Measurements from ENCODE around the gene STK36. TPM values are rescaled to one million over a fixed set of nuclear protein-coding genes. Genes with fewer than 3 reads are reported as not detected.
A peak's percentile ranks its signal among the peaks of the same experiment; 100 is the strongest.

Gene STK36
- total RNA-seq, 2 donors from 2014 or later: 17.8 to 36.7 TPM

DNA sequence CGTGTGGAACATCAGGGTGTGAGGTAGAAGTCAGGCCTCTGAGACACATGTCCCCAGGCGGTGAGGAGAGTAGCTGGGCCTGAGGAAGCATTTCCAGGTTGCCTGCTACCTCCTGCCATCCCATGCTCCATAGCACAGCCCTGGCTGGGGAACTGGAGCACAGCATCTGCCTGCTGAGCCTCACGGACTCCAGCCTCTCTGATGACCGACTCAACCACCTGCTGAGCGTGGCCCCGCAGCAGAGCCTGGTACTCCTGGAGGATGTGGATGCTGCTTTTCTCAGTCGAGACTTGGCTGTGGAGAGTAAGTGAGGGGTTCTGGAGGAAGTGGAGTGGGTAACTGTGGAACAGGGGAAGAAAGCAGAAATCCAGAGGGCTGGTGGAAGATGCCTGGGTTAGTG is 9.5 kb upstream of the STK36 start:
- no peak overlapping the region for H3K9ac ChIP-seq (ENCODE audit: low read depth in 2 of 2, low read length in 2 of 2)
- no peaks in the 10 kb centered on the region for H3K27me3 ChIP-seq
- peaks cover 8% of the 10 kb centered on the region for H3K4me1 ChIP-seq
- DNase-seq: no peak
- no peak overlapping the region for H3K4me3 ChIP-seq
- H3K36me3 ChIP-seq: peaks cover 4% of the 10 kb centered on the region
- no peak for TF ChIP-seq CTCF (IDR thresholded peaks at IDR 0.05)
- no peak overlapping the region for H3K27ac ChIP-seq
- intact Hi-C loops (cut with DNase I): no loop called here
- H3K9me3 ChIP-seq: no peaks in the 10 kb centered on the region

DNA sequence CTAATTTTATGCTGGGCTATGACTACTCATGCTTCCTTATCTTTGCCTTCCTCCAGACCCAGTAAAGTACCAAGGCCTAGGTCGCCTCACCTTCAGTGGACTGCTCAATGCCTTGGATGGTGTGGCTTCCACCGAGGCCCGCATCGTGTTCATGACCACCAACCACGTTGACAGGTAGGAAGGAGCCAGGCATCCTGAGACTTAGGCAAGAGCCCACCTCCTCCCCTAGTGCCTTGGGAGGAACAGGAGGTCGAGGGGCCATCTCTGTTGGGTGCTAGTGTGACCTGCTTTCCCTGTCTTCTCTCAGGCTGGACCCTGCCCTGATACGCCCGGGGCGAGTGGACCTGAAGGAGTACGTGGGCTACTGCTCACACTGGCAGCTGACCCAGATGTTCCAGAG is 9.1 kb upstream of the STK36 start:
- H3K9me3 ChIP-seq: no peaks in the 10 kb centered on the region
- H3K27me3 ChIP-seq: no peaks in the 10 kb centered on the region
- peaks cover 8% of the 10 kb centered on the region for H3K4me1 ChIP-seq
- intact Hi-C loops (cut with DNase I): no loop called here
- peaks cover 4% of the 10 kb centered on the region for H3K36me3 ChIP-seq
- no peak overlapping the region for H3K4me3 ChIP-seq
- DNase-seq: no peak
- no peak for TF ChIP-seq CTCF (IDR thresholded peaks at IDR 0.05)
- no peak overlapping the region for H3K27ac ChIP-seq
- H3K9ac ChIP-seq (ENCODE audit: low read depth in 2 of 2, low read length in 2 of 2): no peak overlapping the region

GRCh38 chr2:218663901-218664300 is 8.0 kb upstream of the STK36 start:
- intact Hi-C loops (cut with DNase I): no loop called here
- Histone ChIP-seq H3K4me3 (no peak overlapping the region), H3K27ac (no peak overlapping the region), H3K4me1 (peaks cover 8% of the 10 kb centered on the region), H3K27me3 (no peaks in the 10 kb centered on the region), H3K9me3 (no peaks in the 10 kb centered on the region), H3K9ac (ENCODE audit: low read depth in 2 of 2, low read length in 2 of 2) (no peak overlapping the region), H3K36me3 (peaks cover 4% of the 10 kb centered on the region)
- DNase-seq: no peak
- no peak for TF ChIP-seq CTCF (IDR thresholded peaks at IDR 0.05)

DNA sequence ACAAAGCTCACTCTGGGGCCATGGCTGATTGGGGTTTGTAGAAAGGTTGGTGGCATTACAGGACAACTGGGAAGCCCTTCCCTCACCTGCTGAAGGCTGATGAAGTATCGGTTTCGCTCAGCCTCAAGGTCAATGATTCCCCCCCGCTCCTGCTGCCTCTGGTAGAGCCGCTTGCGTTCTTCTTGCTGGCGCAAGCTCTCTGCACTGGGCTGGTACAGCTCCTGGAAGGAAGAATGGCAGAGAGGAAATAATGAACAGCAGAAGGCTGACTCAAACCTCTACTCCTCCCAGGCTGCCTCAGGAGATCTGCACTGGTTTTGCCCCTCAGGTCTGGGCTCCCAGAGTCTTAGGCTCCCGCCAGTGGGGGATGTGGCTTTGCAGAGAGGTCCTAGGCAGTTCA is 7.2 kb upstream of the STK36 start:
- no peak overlapping the region for H3K4me3 ChIP-seq
- H3K27me3 ChIP-seq: no peaks in the 10 kb centered on the region
- no peak overlapping the region for H3K9ac ChIP-seq (ENCODE audit: low read depth in 2 of 2, low read length in 2 of 2)
- peaks cover 4% of the 10 kb centered on the region for H3K36me3 ChIP-seq
- H3K4me1 ChIP-seq: peaks cover 8% of the 10 kb centered on the region
- intact Hi-C loops (cut with DNase I): no loop called here
- TF ChIP-seq CTCF (IDR thresholded peaks at IDR 0.05): no peak
- H3K27ac ChIP-seq: no peak overlapping the region
- no peak for DNase-seq
- no peaks in the 10 kb centered on the region for H3K9me3 ChIP-seq

DNA sequence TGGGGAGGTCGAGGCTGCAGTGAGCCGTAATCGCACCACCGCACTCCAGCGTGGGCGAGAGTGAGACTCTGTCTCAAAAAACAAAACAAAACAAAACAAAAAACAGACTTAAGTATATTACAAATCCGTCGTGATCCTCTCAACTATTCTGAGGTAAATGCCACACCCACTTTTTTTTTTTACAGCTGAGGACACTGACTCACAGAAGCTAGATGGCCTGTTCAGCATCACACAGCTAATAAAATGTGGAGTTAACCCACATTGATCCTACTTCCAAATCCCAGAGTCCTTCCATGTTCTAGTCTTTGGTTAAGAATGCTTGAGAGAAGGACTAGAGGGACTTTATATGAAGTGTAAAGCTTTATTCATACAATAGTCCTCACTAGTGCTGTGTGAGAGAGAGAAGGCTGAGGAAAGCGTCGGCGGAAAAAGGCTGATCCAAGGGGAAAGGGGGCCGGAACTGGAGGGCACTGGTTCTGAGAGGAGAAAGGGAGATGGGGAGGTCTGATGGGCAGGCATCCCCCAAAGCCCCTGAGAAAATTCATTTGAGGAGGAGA is 711 bp upstream of the STK36 start:
- DNase-seq: no peak

More for the DNA sequence above, 711 bp upstream of the STK36 start:
- Histone ChIP-seq H3K27ac (peak overlapping the region; percentile 51), H3K4me3 (peak overlapping the region; percentile 72), H3K27me3 (no peaks in the 10 kb centered on the region), H3K9me3 (no peaks in the 10 kb centered on the region), H3K4me1 (peaks cover 10% of the 10 kb centered on the region), H3K9ac (ENCODE audit: low read depth in 2 of 2, low read length in 2 of 2) (peak overlapping the region; percentile 71 to 79), H3K36me3 (peaks cover under 1% of the 10 kb centered on the region)
- no peak for TF ChIP-seq CTCF (IDR thresholded peaks at IDR 0.05)
- intact Hi-C loops (cut with DNase I): no loop called here

Measured in colonic mucosa (tissue), 4 donors.